K562 (cell line): ENCODE results near the gene ABCA8. TPM values are rescaled to one million over a fixed set of nuclear protein-coding genes. Genes with fewer than 3 reads are reported as not detected.

Experiments
- ATAC-seq: fragments of 200-7000 bp; cut with Tn5 transposase; 3 replicates; pipeline ENCODE4 v1.9.1; 2020; ENCODE audit warnings: moderate library complexity
- BruUV-seq: library from RNA; stranded (reverse); fragments of 400-500 nt; replicated peaks from 2 replicates; lab custom pipeline; 2021; lab: Mats Ljungman, UMichigan
- CTCF ChIA-PET: fragments of 300-600 bp; formaldehyde crosslinking; extraction: SDS; loops from one replicate; lab custom pipeline; 2021; ENCODE audit warnings: low intra/inter-chr PET ratio; lab: Yijun Ruan, JAX
- POLR2A ChIA-PET: fragments of 300-600, 350-650 bp; sonication (Branson Sonifier 250); formaldehyde crosslinking; extraction: SDS; loops from one replicate; lab custom pipeline; 2021; ENCODE audit warnings: antibody characterized with exemption, inconsistent platforms; lab: Yijun Ruan, JAX
- DNase-seq, 4 experiments: peaks; one replicate each; pipeline versions ENCODE4 v3.0.0 to v3.0.0-alpha.2; 2011 to 2018; ENCODE audit warnings: low spot score in 3 of 4, mixed read lengths in 3 of 4; ENCODE audit errors: extremely low read depth in 1 of 4
- FAIRE-seq: peaks from 2 replicates; lab custom pipeline; 2011; peaks lifted over from hg19 to GRCh38; lab: Jason Lieb, UNC
- H2AFZ ChIP-seq: 2 replicates; pipeline ENCODE4 v1.6.0; 2011; ENCODE audit warnings: low read depth, low read length, control low read depth, inconsistent platforms
- H3K27ac ChIP-seq: fragments of 200-600 bp; 3 replicates; pipeline ENCODE4 v1.8.0; 2011; ENCODE audit warnings: low read depth, mild to moderate bottlenecking, control low read depth, inconsistent platforms, low read length, moderate library complexity, mixed read lengths; ENCODE audit errors: extremely low read depth
- H3K27me3 ChIP-seq, 2 experiments: fragments of 300-600 bp in 1 of 2; 2 replicates in 1 of 2; 3 replicates in 1 of 2; pipeline versions ENCODE4 v1.6.0 to v1.8.0; 2011; ENCODE audit warnings: inconsistent platforms in 2 of 2, low read length in 2 of 2, mild to moderate bottlenecking in 1 of 2, mixed read lengths in 1 of 2, moderate library complexity in 1 of 2; ENCODE audit not compliant: control insufficient read depth in 2 of 2, insufficient read depth in 2 of 2
- H3K36me3 ChIP-seq: fragments of 300-600 bp; 3 replicates; pipeline ENCODE4 v1.8.0; 2011; ENCODE audit warnings: mild to moderate bottlenecking, low read length, inconsistent platforms; ENCODE audit not compliant: control insufficient read depth, insufficient read depth
- H3K4me1 ChIP-seq, 2 experiments: fragments of 200-600 bp in 1 of 2; replicated peaks in 1 of 2; 2 replicates in 1 of 2; 3 replicates in 1 of 2; pipeline versions ENCODE4 v1.5.1 to v1.8.0; 2011; ENCODE audit warnings: inconsistent platforms in 2 of 2, low read length in 2 of 2, mild to moderate bottlenecking in 1 of 2, mixed read lengths in 1 of 2, moderate library complexity in 1 of 2; ENCODE audit not compliant: control insufficient read depth in 2 of 2, insufficient read depth in 2 of 2
- H3K4me2 ChIP-seq: 2 replicates; pipeline ENCODE4 v1.6.1; 2011; ENCODE audit warnings: low read length, control low read depth, inconsistent platforms, mixed read lengths; ENCODE audit not compliant: insufficient read depth
- H3K4me3 ChIP-seq: fragments of 200-600 bp; sonication (generic), shearing (Covaris generic); 2 replicates; pipeline ENCODE4 v1.5.1; 2016; ENCODE audit warnings: control low read depth, inconsistent platforms
- H3K79me2 ChIP-seq: fragments of 200-600 bp; 3 replicates; pipeline ENCODE4 v1.8.0; 2011; ENCODE audit warnings: low read length, inconsistent platforms; ENCODE audit not compliant: control insufficient read depth, insufficient read depth
- H3K9ac ChIP-seq, 2 experiments: 2 replicates each; pipeline versions ENCODE4 v1.6.0 to v1.6.1; 2011; ENCODE audit warnings: low read depth in 2 of 2, low read length in 2 of 2, control low read depth in 1 of 2, inconsistent platforms in 1 of 2, mild to moderate bottlenecking in 1 of 2, mixed read lengths in 1 of 2; ENCODE audit not compliant: insufficient read depth in 1 of 2
- H3K9me1 ChIP-seq: one replicate; pipeline ENCODE4 v1.6.0; 2011; ENCODE audit warnings: inconsistent platforms, mild to moderate bottlenecking, low read length, moderate library complexity; ENCODE audit not compliant: control insufficient read depth, insufficient read depth
- H3K9me3 ChIP-seq: replicated peaks from 2 replicates; pipeline ENCODE4 v1.5.1; 2011; ENCODE audit warnings: low read depth, low read length, inconsistent platforms; ENCODE audit not compliant: control insufficient read depth, insufficient read depth
- H4K20me1 ChIP-seq: replicated peaks from 2 replicates; pipeline ENCODE4 v1.6.1; 2011; ENCODE audit warnings: low read length, inconsistent platforms, mixed read lengths; ENCODE audit not compliant: control insufficient read depth, insufficient read depth
- CBFB ChIP-seq: sonication (generic); formaldehyde crosslinking; IDR thresholded peaks from 2 replicates; pipeline ENCODE4 v1.4.0; 2020; ENCODE audit warnings: mild to moderate bottlenecking, missing genetic modification reagents
- CEBPB ChIP-seq: fragments of 450-650 bp; IDR thresholded peaks from 2 replicates; pipeline ENCODE4 v1.6.1; 2016; ENCODE audit warnings: missing genetic modification characterization, missing compliant biosample characterization
- CEBPG ChIP-seq, 3 experiments: fragments of 200-800 bp in 1 of 3; sonication (Bioruptor generic) in 1 of 3; sonication (generic) in 1 of 3; formaldehyde crosslinking in 1 of 3; IDR thresholded peaks in 2 of 3; conservative IDR thresholded peaks in 1 of 3; 2 replicates each; pipeline versions ENCODE4 v1.6.1 to v1.8.0; 2016 to 2022; ENCODE audit warnings: missing compliant biosample characterization in 2 of 3, missing genetic modification characterization in 2 of 3, mild to moderate bottlenecking in 1 of 3, missing genetic modification reagents in 1 of 3
- ETS2 ChIP-seq: IDR thresholded peaks from 2 replicates; pipeline ENCODE4 v1.6.1; 2016; ENCODE audit warnings: borderline replicate concordance, missing genetic modification characterization, mild to moderate bottlenecking, moderate library complexity, missing compliant biosample characterization; ENCODE audit not compliant: poor library complexity, severe bottlenecking
- HNRNPK ChIP-seq: fragments of 200-400 bp; formaldehyde crosslinking; IDR thresholded peaks from one replicate; pipeline ENCODE4 v1.6.1; 2018; ENCODE audit warnings: mild to moderate bottlenecking, low read depth, low read length; ENCODE audit not compliant: poor library complexity, severe bottlenecking
- HOXB6 ChIP-seq: fragments of 250-450 bp; sonication (Bioruptor Pico); IDR thresholded peaks from 2 replicates; pipeline ENCODE4 v1.5.1; 2022; ENCODE audit warnings: mild to moderate bottlenecking, borderline replicate concordance
- IRF9 ChIP-seq: fragments of 450-650 bp; IDR thresholded peaks from 2 replicates; pipeline ENCODE4 v1.6.1; 2016; ENCODE audit warnings: missing biosample characterization, missing genetic modification characterization
- MEF2A ChIP-seq: IDR thresholded peaks from 2 replicates; pipeline ENCODE4 v1.6.1; 2011; ENCODE audit warnings: low read depth, mild to moderate bottlenecking, low read length, moderate library complexity; ENCODE audit not compliant: control insufficient read depth
- MEIS2 ChIP-seq: fragments of 450-650 bp; IDR thresholded peaks from 2 replicates; pipeline ENCODE4 v1.6.1; 2014; ENCODE audit warnings: mild to moderate bottlenecking; ENCODE audit not compliant: partially characterized antibody
- NELFE ChIP-seq: IDR thresholded peaks from 2 replicates; pipeline ENCODE4 v1.6.1; 2011; ENCODE audit warnings: mild to moderate bottlenecking; ENCODE audit not compliant: insufficient read depth, insufficient read length
- NONO ChIP-seq, 2 experiments: fragments of 200-400 bp in 1 of 2; fragments of 450-650 bp in 1 of 2; formaldehyde crosslinking in 1 of 2; IDR thresholded peaks; 2 replicates each; pipeline ENCODE4 v1.6.1; 2017; ENCODE audit warnings: low read depth in 2 of 2, mild to moderate bottlenecking in 2 of 2, moderate library complexity in 2 of 2, low read length in 1 of 2
- PHF21A ChIP-seq: fragments of 450-650 bp; IDR thresholded peaks from 2 replicates; pipeline ENCODE4 v1.6.1; 2017; ENCODE audit warnings: low read depth, borderline replicate concordance
- RBM17 ChIP-seq: fragments of 200-400 bp; formaldehyde crosslinking; IDR thresholded peaks from 2 replicates; pipeline ENCODE4 v1.6.1; 2017; ENCODE audit warnings: low read depth, mild to moderate bottlenecking, low read length, borderline replicate concordance
- SP2 ChIP-seq: IDR thresholded peaks from 2 replicates; pipeline ENCODE4 v1.6.1; 2011; ENCODE audit warnings: mild to moderate bottlenecking, low read depth, low read length, moderate library complexity; ENCODE audit not compliant: poor library complexity, severe bottlenecking; ENCODE audit errors: extremely low read depth
- SPI1 ChIP-seq: IDR thresholded peaks from 2 replicates; pipeline ENCODE4 v1.6.1; 2011; ENCODE audit warnings: low read depth, low read length, control low read depth, borderline replicate concordance
- XRCC4 ChIP-seq: IDR thresholded peaks from one replicate; pipeline ENCODE4 v1.6.1; 2011; ENCODE audit not compliant: insufficient read depth, insufficient read length; ENCODE audit errors: extremely low read depth
- ZBTB2 ChIP-seq: fragments of 450-650 bp; IDR thresholded peaks from 2 replicates; pipeline ENCODE4 v1.6.1; 2016; ENCODE audit warnings: antibody characterized with exemption
- ZNF583 ChIP-seq: fragments of 250-450 bp; sonication (Bioruptor Pico); IDR thresholded peaks from 2 replicates; pipeline ENCODE4 v1.4.0; 2020
- ZNF589 ChIP-seq: fragments of 200-800 bp; sonication (Bioruptor generic); IDR thresholded peaks from 2 replicates; pipeline ENCODE4 v1.6.1; 2016; ENCODE audit warnings: low read depth, missing genetic modification characterization, missing compliant biosample characterization
- WGBS: fragments of 100-300 bp; shearing (Covaris generic); methylation state at CpG from one replicate; pipeline ENCODE4 v1.1.6; 2016; ENCODE audit warnings: low coverage, mixed read lengths; ENCODE audit not compliant: insufficient coverage; ENCODE audit errors: missing lambda C conversion rate; 5-methylcytosine and 5-hydroxymethylcytosine counted together
- in situ Hi-C: fragments of 300-500 bp; cut with MboI; formaldehyde crosslinking; loops from 4 replicates; pipeline ENCODE4 v1.15.0; 2018; ENCODE audit warnings: inconsistent platforms, mixed read lengths
- intact Hi-C: fragments of 100-400 bp; cut with micrococcal nuclease; formaldehyde crosslinking; loops from 2 replicates; pipeline ENCODE4 v1.14.2; 2022
- polyA plus RNA-seq, 8 experiments: library from polyadenylated mRNA; depleted of rRNA in 4 of 8; stranded (reverse) in 5 of 8; unstranded in 3 of 8; fragments of >200 nt; fragmentation: Nextera tagmentation in 2 of 8; fragmentation: Illumina TruSeq in 1 of 8; extraction: Ambion mirVana in 2 of 8; extraction: Trizol in 1 of 8; gene quantifications; 2 replicates each; pipeline versions ENCODE4 v1.2.1 to v1.2.3, GENCODE V29; 2011 to 2014; ENCODE audit warnings: inconsistent platforms in 1 of 8, missing spikeins in 1 of 8
- total RNA-seq, 7 experiments: library from RNA; depleted of rRNA in 6 of 7; stranded (reverse); fragments of >200 nt in 6 of 7; fragmentation: Illumina TruSeq in 2 of 7; extraction: Trizol in 2 of 7; gene quantifications; 2 replicates each; pipeline versions ENCODE4 v1.2.1 to v1.2.3, GENCODE V29; 2011 to 2021; ENCODE audit warnings: low replicate concordance in 1 of 7

Gene ABCA8
- total and polyA plus RNA-seq, 9 of the 15 experiments (the other 6 are each of a cell fraction or from before 2014, with no cell fraction given), result 1.8 to 13.2 (median 12.0) TPM

- FAIRE-seq, result no peak
- TF ChIP-seq SPI1, result no peak
- no peak for TF ChIP-seq HOXB6
- no peak for TF ChIP-seq SP2
- TF ChIP-seq PHF21A, result no peak
- no peak for TF ChIP-seq ETS2 (tag)
- no peak for TF ChIP-seq MEF2A
- no peak for TF ChIP-seq XRCC4
- TF ChIP-seq CEBPG (CRISPR knock-in tag; IDR thresholded peaks at IDR 0.05), result no peak
- peak; percentile 82 to 98 for TF ChIP-seq CEBPG (tag; conservative IDR thresholded peaks at IDR 0.05 in 1 of 2, IDR thresholded peaks at IDR 0.05 in 1 of 2)
- TF ChIP-seq ZBTB2, result no peak
- peak; percentile 62; the same call in 1 of the 2 replicates for TF ChIP-seq IRF9
- TF ChIP-seq ZNF583 (CRISPR knock-in tag), result no peak
- no peak for TF ChIP-seq RBM17
- TF ChIP-seq CEBPB (tag), result peak; percentile 97
- TF ChIP-seq NELFE, result no peak
- TF ChIP-seq CBFB (CRISPR knock-in tag), result no peak
- no peak for TF ChIP-seq ZNF589 (CRISPR knock-in tag)
- no peak for TF ChIP-seq NONO (IDR thresholded peaks at IDR 0.05; ENCODE audit: low read depth in 2 of 2, low read length in 1 of 2)
- no peak for TF ChIP-seq MEIS2
- no peak for TF ChIP-seq HNRNPK
These were observed 871 bp downstream of the ABCA8 start for GRCh38 chr17:68954146-68954896.

More at GRCh38 chr17:68954146-68954896, 871 bp downstream of the ABCA8 start:
- ChIA-PET POLR2A (interaction anchor here (1.0 kb wide), 1 partner anchor 43 kb away, joined by 4 read pairs; no protein-coding TSS in a partner anchor), CTCF (no interaction called here)
- H3K9me1 ChIP-seq, result no peaks in the 10 kb centered on the region
- peak overlapping the region; percentile 92 for H2AFZ ChIP-seq
- peak; percentile 33 for ATAC-seq
- H4K20me1 ChIP-seq, result no peaks in the 10 kb centered on the region
- intact Hi-C loops, result no loop called here
- H3K9me3 ChIP-seq, result peaks cover 3% of the 10 kb centered on the region; the same call in 1 of the 2 replicates
- H3K9ac ChIP-seq, result peak overlapping the region in 1 of 2 experiments; percentile 73; a peak in 2 of 4 replicates
- H3K4me2 ChIP-seq, result peak overlapping the region; percentile 40
- no peaks in the 10 kb centered on the region for H3K36me3 ChIP-seq
- peaks cover 0 to 12% of the 10 kb centered on the region in 2 experiments; a peak in 3 of 5 replicates for H3K4me1 ChIP-seq
- peak overlapping the region; percentile 62; the same call in 1 of the 3 replicates for H3K27ac ChIP-seq
- in situ Hi-C loops, result loop anchor here (25.0 kb wide), 1 partner anchor 283 kb away; the partner anchor contains the start of gene ABCA10
- peaks cover 15% of the 10 kb centered on the region; the same call in 2 of the 3 replicates for H3K79me2 ChIP-seq
- no peak for DNase-seq
- 18% methylated on average over 4 of the region's 4 CpGs for WGBS
- H3K4me3 ChIP-seq, result peak overlapping the region; percentile 34
- BruUV-seq, result no TSS peak
- H3K27me3 ChIP-seq, result no peaks in the 10 kb centered on the region
